ENCODE measurements around the gene CLTB.

CLTB gene

DNA sequence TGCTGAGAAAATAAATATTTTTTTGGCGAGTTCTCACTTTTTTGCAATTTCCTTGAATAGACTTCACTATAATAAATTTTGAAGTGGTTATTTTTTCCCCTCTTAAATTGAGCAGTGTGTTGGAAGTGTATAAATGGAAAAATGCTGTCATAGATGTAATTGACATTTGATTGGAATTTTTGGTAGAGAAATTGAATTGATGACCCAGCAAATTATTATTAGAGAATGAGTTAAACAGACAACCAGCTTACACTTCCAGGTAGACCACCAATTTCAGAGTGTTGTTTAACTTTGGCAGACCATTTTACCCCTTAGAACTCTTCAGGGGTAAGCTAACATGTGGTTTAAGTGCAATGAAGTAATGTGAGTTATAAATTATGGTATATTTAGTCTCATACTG lies 33.7 kb upstream of the CLTB start:
- H3K4me3 ChIP-seq (ENCODE audit: low read depth, low read length), result no peak overlapping the region
- DNase-seq (ENCODE audit: low read depth, low spot score), result no peak
- ChIA-PET CTCF (interaction anchor here (0.9 to 5.3 kb wide), 4 partner anchors 10 to 88 kb away, joined by 3 to 97 read pairs (median 14); partner anchors contain the start of gene RNF44), POLR2A (no interaction called here)
- TF ChIP-seq, protein P1, sequence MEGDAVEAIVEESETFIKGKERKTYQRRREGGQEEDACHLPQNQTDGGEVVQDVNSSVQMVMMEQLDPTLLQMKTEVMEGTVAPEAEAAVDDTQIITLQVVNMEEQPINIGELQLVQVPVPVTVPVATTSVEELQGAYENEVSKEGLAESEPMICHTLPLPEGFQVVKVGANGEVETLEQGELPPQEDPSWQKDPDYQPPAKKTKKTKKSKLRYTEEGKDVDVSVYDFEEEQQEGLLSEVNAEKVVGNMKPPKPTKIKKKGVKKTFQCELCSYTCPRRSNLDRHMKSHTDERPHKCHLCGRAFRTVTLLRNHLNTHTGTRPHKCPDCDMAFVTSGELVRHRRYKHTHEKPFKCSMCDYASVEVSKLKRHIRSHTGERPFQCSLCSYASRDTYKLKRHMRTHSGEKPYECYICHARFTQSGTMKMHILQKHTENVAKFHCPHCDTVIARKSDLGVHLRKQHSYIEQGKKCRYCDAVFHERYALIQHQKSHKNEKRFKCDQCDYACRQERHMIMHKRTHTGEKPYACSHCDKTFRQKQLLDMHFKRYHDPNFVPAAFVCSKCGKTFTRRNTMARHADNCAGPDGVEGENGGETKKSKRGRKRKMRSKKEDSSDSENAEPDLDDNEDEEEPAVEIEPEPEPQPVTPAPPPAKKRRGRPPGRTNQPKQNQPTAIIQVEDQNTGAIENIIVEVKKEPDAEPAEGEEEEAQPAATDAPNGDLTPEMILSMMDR (IDR thresholded peaks at IDR 0.05; ENCODE audit: insufficient read depth, low read length, missing control alignments), result no peak

DNA sequence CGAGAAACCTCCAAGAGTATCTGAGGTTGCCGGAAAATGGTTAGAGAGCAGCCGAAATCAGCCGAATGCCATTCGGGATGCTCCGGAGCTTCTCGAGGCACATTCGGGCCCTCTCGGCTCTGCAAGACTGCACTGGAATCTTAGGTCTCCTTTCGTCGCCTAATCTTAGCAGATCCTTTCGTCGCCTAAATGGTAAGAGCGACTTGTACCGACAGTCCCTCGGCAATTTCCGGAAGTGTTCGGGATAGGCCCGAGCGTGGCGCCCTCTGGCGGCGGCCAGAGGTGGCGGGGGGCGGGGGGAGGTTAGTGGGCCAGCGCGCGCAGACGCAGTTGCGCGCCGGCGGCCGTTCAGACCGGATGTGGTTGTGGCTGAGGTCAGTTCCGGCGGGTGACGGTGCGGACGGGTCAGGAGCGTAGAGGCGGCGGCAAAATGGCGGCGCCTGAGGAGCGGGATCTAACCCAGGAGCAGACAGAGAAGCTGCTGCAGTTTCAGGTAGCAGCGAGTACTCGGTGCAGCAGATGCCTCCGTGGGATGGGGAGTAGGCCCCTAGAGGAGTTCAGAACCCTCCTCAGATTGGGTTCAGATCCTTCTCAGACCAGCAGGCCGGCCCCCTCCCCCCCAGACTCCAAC lies 31.8 kb upstream of the CLTB start, which contains the start of gene FAF2:
FAF2 (plus strand) TSS at position 408 of the 631 bp plus-strand sequence; CDS start at position 431, 23 bp downstream.
- TF ChIP-seq, protein P1 (IDR thresholded peaks at IDR 0.05; ENCODE audit: insufficient read depth, low read length, missing control alignments), result peak; percentile 93
- POLR2A ChIA-PET, result interaction anchor here (0.8 to 1.7 kb wide), 4 partner anchors 9 to 89 kb away, joined by 3 to 6 read pairs (median 4); partner anchors contain the start of genes CLTB and RNF44
- DNase-seq (ENCODE audit: low read depth, low spot score), result peak; percentile 98
- CTCF ChIA-PET, result interaction anchor here (0.5 to 5.3 kb wide), 52 partner anchors 8 to 971 kb away, joined by 3 to 97 read pairs (median 5); partner anchors contain the start of genes CLTB and RNF44
- peak within 1 kb of the TSS; percentile 100 for H3K4me3 ChIP-seq (ENCODE audit: low read depth, low read length)

- ChIA-PET CTCF (interaction anchor here (0.5 to 5.3 kb wide), 47 partner anchors 8 to 971 kb away, joined by 3 to 97 read pairs (median 6); partner anchors contain the start of genes CLTB and RNF44), POLR2A (interaction anchor here (0.8 to 1.7 kb wide), 4 partner anchors 9 to 90 kb away, joined by 3 to 6 read pairs (median 4); partner anchors contain the start of genes CLTB and RNF44)
- DNase-seq (ENCODE audit: low read depth, low spot score), result no peak
- peak overlapping the region; percentile 82 for H3K4me3 ChIP-seq (ENCODE audit: low read depth, low read length)
- TF ChIP-seq, protein P1 (IDR thresholded peaks at IDR 0.05; ENCODE audit: insufficient read depth, low read length, missing control alignments), result peak; percentile 9
Measured at GRCh38 chr5:176447591-176447977, 31.2 kb upstream of the CLTB start.

- H3K4me3 ChIP-seq (ENCODE audit: low read depth, low read length), result peak overlapping the region; percentile 82
- POLR2A ChIA-PET, result interaction anchor here (0.8 to 1.7 kb wide), 4 partner anchors 8 to 90 kb away, joined by 3 to 6 read pairs (median 4); partner anchors contain the start of genes CLTB and RNF44
- DNase-seq (ENCODE audit: low read depth, low spot score), result no peak
- TF ChIP-seq, protein P1 (IDR thresholded peaks at IDR 0.05; ENCODE audit: insufficient read depth, low read length, missing control alignments), result no peak
- CTCF ChIA-PET, result interaction anchor here (0.5 to 5.3 kb wide), 48 partner anchors 7 to 970 kb away, joined by 3 to 97 read pairs (median 6); partner anchors contain the start of genes CLTB and RNF44
Measured at GRCh38 chr5:176446884-176447590, 30.7 kb upstream of the CLTB start.

- no peak overlapping the region for H3K4me3 ChIP-seq (ENCODE audit: low read depth, low read length)
- CTCF ChIA-PET, result interaction anchor here (0.7 to 5.3 kb wide), 5 partner anchors 17 to 97 kb away, joined by 3 to 97 read pairs (median 14); partner anchors contain the start of gene CLTB
- TF ChIP-seq, protein P1 (IDR thresholded peaks at IDR 0.05; ENCODE audit: insufficient read depth, low read length, missing control alignments), result no peak
- DNase-seq (ENCODE audit: low read depth, low spot score), result no peak
- POLR2A ChIA-PET, result no interaction called here
Measured at GRCh38 chr5:176446028-176446665, 29.8 kb upstream of the CLTB start.

Measured in AG04449 (cell line).